Activated CD4-positive, alpha-beta T cell treated with anti-CD3 and anti-CD28 coated beads, Interleukin-2, Interleukin-4, amounts not matched to agents 100 ng/mL and 50 ng/mL, durations not matched to agents 16 hours and 8 hours (primary cell): ENCODE results near the gene OBSL1.

Experiments
- DNase-seq: peaks from one replicate; pipeline ENCODE4 v3.0.0-alpha.2; 2020; ENCODE audit warnings: low spot score

OBSL1 gene

DNA sequence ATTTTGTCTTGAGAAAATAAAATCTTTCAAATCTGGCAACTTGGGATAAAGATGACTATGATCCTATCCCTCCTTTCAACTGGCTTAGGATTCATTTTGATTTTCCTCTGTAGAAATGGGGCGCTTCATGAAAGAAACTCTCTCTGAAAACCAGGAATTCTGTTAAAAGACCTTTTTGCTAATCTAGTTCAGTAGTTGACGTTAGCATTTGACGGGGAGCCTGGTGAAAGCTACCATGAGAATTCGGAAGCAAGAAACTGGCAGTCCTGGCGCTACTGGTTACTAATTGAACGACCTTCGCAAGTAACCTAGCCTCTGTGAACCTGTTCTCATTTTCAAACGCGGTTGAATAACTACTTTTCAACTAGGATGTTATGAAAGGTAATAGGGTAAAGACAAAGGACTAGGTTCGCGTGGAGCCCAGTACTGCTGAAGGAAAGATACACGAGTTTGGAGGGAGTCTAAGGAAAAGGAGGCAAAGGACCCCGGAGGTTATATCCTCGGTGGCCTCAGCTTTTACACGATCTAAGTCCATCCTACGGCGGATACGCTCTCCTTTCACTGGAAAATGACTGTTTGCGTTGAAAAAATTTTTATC lies 25.7 kb upstream of the OBSL1 start:
- DNase-seq, result no peak

- no peak for DNase-seq
Observed at GRCh38 chr2:219595256-219595655, 23.9 kb upstream of the OBSL1 start.

DNA sequence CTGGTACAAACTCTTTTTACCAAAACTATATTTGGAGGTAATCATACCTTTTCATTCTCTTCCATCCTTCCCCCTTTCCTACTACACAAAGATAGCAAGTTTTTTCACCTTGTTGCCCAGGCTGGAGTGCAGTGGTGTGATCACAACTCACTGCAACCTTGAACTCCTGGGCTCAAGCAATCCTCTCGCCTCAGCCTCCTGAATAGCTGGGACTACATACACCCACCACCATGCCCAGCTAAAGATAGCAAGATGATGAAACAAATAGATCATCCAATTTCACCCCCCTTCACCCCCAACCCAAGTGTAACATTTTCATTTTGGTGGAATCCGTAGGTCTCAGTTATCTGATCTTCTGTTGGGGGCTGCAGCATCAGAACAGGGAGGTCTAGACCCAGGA lies 21.8 kb upstream of the OBSL1 start:
- no peak for DNase-seq

- DNase-seq, result no peak
Observed at GRCh38 chr2:219592736-219593135, 21.4 kb upstream of the OBSL1 start.

DNA sequence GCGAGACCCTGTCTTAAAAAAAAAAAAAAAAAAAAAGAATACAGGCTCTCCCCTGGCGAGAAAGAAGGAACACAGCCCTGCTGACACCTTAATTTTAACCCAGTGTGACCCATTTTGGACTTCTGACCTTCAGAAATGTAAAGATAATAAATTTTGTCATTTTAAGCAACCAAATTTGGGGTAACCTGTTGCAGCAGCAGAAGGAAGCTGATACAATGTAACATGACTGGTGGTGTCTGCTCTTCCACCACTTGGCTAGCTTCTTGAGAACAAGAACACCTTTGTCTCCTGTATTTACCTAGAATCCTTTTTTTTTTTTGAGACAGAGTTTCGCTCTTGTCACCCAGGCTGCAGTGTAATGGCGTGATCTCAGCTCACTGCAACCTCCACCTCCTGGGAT lies 19.8 kb upstream of the OBSL1 start:
- no peak for DNase-seq

- DNase-seq, result no peak
Observed at GRCh38 chr2:219581346-219581745, 10.0 kb upstream of the OBSL1 start.

- no peak for DNase-seq
Observed at GRCh38 chr2:219578811-219579613, 7.7 kb upstream of the OBSL1 start.

DNA sequence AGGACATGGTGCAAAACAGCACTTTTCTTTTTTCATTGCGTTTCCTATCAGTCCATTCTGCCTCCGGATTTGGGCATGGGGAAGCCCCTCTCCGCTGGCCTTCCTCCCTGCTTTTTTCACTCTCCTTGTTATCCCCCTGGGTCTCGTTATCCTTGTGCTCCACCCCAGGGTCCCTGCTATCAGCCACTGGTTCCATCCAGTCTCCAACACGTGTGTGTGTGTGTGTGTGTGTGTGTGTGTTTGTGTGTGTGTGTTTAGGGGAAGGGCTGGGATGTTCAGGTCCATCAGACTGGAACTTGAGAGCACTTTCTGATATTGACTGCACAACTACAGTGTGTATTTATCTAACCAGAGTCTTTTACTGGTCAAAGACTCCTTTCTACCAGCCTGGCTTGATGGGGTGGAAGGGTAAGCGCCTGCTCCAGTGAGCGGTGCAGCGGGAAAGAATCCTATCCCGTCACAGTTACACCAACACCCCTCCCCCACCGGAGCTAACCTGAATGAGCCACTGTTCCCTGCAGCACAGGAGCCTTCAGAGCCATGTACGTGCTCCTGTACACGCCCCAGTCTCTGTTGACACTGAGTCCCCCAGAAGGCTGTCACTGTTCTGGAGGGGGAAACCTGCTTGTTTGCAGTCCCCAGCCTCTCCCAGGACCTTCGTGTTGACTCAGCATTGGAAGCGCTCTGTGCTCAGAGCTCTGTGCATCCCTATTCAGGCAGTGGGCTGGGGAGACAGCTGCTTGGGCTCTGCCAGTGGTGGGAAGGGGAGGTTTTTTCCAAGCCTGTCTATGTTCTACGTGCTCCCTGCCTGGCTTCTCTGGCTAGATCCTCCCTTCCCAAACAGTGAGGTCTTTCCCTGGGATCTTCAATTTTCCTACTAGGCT lies 5.4 kb upstream of the OBSL1 start:
- no peak for DNase-seq

- no peak for DNase-seq
Observed at GRCh38 chr2:219575566-219576504, 4.5 kb upstream of the OBSL1 start.

- no peak for DNase-seq
Observed at GRCh38 chr2:219574484-219575311, 3.4 kb upstream of the OBSL1 start.

- DNase-seq, result no peak
Observed at GRCh38 chr2:219573166-219573565, 1.8 kb upstream of the OBSL1 start.

GRCh38 chr2:219572237-219573001 lies 1.1 kb upstream of the OBSL1 start, which contains the start of gene INHA:
INHA (plus strand) TSS chr2:219572310; CDS start chr2:219572375, 65 bp downstream.
- DNase-seq, result no peak

- no peak for DNase-seq
Observed at GRCh38 chr2:219570924-219571310, 422 bp downstream of the OBSL1 start.

- DNase-seq, result no peak
Observed at GRCh38 chr2:219570194-219570923, 980 bp downstream of the OBSL1 start.

- DNase-seq, result no peak
Observed at GRCh38 chr2:219569635-219570034, 1.7 kb downstream of the OBSL1 start.

GRCh38 chr2:219569041-219569440 lies 2.3 kb downstream of the OBSL1 start:
- DNase-seq, result no peak

GRCh38 chr2:219567791-219568361 lies 3.5 kb downstream of the OBSL1 start:
- DNase-seq, result no peak

GRCh38 chr2:219567131-219567530 lies 4.2 kb downstream of the OBSL1 start:
- DNase-seq, result no peak

GRCh38 chr2:219566640-219567039 lies 4.7 kb downstream of the OBSL1 start:
- DNase-seq, result no peak
